GM18499 (cell line): ENCODE data around the gene SLC24A4.

ENCODE experiments used
- ATAC-seq: cut with Tn5 transposase; IDR thresholded peaks from one replicate; pipeline ENCODE4 v1.9.1; 2021; ENCODE audit warnings: moderate number of reproducible peaks; ENCODE audit not compliant: insufficient read depth, unreplicated experiment

The SLC24A4 gene

DNA sequence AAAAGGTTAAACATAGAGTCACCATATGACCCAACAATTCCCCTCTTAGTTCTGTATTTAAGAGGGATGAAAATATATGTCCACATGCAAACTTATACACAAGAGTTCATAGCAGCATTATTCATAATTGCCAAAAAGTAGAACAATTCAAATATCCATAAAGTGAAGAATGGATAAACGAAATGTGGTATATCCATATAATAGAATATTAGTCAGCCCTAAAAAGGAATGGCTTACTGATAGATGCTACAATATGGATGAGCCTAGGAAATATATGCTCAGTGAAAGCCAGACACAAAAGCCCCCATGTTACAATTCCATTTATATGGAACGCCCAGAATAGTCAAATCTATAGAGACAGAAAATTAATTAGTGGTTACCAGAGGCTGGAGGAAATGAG is 146.6 kb downstream of the SLC24A4 start:
- no peak for ATAC-seq

DNA sequence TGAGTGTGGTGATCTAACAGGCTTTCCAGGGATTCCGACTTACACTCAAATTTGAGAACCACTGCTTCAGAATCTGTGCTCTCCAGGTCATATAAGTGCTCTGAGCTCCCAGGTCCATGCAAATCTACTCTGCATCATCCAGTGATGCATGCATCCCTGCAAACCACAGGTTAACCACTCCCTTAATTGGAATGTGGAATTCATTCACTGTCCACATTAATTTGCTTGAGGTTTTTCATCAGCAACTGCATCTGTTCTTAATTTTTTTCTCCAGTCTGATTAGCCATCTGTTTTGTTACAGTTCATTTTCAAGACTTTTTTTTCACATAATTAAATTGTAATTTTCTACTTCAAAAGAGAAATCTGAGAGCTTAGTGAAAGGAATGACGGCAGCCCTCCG is 147.2 kb downstream of the SLC24A4 start:
- ATAC-seq = no peak

DNA sequence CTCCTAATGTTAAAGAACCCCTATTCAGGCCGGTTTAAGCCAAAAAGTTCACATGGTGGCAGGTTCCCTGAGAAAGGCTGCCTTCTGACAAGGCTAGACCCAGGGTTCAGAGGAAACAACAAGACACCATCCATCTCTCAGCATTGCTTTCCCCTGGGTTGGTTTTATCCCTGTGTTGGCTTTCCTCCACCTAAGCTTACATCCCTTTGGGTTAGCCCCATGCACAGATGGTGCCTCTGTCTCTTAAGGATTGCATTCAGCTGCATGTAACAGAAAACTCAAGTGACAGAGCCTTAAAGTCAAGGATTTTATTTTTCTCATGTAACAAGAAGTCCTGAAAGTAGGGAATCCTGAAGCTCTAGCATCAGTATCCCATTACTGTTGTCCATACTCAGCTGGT is 147.8 kb downstream of the SLC24A4 start:
- no peak for ATAC-seq

DNA sequence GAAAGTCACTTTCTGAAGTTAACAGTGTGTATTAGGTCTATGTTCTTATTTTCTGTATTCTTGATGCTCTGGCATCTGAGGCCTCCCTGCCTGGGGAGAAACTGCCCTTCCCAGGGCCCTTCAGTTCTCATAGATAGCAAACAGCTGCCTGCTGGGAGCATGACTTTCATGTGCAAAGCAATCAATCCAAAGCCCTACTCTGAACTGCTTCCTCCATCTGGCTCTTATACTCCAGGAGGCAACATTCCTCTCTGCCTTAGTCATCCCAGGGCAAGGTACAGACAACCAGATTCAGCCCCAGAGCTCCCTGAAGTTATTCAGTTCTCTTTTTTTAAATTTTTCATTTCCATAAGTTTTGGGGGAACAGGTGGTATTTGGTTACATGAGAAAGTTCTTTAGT is 149.0 kb downstream of the SLC24A4 start:
- no peak for ATAC-seq

DNA sequence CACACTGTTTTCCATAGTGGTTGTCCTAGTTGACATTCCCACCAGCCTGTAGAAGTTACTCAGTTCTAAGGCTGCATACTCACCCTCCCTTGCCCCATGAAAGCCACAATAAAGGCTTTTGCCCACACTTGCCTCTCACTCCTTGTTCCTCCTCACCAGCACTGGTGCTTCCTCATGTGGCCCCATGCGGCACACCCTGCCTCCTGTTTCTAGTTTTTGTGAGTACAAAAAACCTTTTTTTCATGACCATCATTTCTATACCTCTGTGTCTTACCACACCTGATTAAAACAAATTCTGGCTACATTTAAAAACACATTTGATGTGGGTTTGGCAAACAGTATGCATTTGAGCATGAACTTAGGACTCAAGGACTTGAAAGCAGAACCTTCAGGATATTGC is 149.9 kb downstream of the SLC24A4 start:
- no peak for ATAC-seq

DNA sequence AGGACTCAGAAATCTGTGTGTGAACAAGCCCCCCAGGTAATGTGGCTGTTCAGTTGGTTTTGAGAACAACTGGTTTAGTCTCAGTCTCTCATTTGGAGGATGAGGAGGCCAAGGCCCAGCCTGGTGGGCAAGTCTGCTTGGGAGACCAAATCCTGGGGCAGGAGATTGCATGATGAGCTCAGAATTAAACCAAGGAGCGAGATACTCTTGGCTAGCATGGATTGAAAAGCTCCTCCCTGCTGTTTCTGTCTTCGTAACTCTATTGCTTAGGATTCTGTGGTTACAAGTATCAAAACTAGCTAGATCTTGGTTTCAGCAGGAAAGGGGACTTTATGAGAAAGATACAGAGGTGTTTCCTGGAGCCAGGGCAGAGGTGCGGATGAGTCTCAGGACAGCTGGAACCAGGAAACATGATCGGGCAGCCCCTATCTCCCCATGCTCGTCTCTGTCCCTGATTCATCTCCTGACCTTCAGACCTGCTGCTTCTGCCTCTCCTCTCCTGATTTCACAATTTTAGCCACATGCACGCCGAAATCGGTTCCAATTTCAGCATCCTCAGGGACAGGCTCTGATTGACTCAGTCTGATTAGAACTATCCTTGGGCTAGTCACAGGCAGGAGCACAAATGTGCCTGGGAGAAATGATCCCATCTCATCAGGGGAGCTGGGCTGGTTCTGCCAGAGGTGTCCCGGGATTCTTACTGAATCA is 150.4 kb downstream of the SLC24A4 start:
- ATAC-seq = no peak

DNA sequence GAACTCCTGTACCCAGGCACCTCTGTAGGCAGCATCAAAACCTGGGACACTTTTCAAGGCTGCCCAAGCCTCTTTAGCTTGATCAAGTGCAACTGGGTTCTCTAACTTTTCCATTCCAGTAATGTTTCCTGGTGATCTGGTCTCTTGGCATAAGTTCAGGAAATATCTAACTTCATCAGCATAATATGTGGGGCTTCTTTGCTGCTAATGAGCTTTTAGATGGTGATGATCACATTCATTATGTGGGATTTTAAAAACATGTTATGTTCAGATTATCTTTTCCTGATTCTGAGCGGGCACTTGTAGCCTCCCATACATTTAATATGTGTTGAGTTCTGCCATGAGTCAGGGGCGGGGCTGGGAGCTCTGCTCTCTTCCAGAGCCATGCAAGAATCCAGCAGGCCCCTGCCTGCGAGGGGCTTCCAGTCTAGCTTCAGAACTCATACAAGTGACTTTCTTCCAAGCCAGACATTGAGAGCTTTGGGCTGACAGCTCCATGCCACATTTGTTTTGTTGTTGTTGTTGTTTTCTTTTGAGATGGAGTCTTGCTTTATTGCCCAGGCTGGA is 151.1 kb downstream of the SLC24A4 start:
- no peak for ATAC-seq

DNA sequence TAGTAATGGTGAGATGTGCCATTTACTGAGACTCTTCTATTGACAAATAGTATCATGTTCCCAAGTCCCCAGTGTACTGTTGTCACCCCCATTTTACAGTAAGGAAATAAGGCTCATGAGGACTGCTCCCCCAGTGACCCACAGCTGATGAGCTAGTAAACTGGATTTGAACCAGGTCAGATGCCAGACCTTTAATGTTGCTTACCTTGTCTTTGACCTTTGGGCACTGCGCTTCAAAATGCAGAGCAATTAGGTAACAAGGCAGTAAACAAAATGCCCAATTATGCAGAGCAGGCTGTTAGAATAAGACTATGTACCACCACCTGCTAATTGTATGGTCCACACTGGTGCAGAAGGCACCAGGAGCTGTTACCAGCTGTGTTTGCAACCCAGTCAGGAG is 152.1 kb downstream of the SLC24A4 start:
- ATAC-seq = no peak

DNA sequence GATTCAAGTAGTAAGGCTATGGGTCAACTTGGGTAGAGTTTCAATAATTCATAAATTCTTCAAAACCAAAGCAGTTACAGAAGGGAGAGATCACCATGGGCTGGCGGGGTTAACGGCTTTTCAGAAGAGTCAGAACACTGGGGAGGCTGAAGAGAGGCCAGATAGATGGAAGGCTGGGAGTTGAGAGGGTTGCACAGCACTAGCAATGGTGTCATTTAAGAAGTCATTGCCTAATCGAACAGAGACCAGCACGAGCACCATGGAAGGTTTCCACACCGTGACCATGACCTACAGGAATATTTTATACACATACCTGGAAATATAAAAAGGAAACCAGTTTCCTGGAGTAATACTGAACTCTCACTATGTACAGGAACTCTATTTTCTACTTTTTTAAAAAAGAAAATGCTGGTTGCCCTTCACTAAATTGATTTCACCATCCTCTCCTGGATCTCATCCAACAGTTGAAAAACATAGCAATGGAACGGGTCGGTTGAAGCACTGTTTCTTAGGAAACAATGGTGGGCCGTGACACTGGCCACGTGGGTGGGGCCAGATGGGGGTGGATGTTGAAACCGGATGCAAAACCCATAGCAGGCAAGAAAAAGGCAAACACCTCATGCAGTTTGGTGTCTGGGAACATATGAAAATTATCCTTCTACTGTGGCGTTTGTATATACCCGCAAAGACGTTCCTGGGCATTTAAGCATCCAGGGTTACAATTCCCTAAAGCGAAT is 152.7 kb downstream of the SLC24A4 start:
- no peak for ATAC-seq

DNA sequence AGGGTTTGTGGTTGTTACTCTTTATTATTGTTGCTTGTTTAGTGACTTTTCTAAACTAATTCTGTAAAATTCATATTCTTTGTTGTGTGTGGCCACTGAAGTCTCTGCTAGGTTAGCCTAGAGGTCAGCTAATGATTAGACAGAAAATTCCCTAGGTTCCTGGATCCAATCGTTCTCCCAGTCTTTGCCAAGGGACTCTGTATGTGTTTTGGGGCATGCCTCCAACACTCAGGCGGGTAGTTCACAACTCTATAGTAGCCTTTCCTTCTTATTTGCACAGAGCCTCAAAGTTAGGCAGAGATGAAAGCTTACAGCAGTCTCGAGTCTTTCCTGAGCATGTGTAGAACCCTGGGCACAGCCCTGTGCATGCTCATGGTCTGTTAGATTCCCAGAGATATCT is 157.9 kb downstream of the SLC24A4 start:
- no peak for ATAC-seq

DNA sequence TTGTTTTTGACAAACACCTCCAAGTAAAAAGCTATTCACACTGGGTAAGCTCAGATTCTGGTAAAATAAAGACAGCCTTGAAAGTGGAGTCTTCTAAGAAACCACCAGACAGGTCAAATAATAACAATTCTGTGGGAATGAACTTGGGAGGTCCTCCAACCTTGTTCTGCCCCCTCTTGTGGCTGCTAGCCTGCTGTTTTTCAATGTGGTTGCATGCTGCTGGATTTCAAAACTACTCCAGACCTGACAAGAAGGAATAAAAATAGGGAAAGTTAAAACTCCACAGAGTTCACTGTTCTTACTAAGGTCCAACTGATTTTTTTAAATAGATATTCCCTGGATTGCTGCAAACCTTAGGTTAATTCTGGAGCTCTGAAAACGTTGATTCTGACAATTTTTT is 158.4 kb downstream of the SLC24A4 start:
- no peak for ATAC-seq

DNA sequence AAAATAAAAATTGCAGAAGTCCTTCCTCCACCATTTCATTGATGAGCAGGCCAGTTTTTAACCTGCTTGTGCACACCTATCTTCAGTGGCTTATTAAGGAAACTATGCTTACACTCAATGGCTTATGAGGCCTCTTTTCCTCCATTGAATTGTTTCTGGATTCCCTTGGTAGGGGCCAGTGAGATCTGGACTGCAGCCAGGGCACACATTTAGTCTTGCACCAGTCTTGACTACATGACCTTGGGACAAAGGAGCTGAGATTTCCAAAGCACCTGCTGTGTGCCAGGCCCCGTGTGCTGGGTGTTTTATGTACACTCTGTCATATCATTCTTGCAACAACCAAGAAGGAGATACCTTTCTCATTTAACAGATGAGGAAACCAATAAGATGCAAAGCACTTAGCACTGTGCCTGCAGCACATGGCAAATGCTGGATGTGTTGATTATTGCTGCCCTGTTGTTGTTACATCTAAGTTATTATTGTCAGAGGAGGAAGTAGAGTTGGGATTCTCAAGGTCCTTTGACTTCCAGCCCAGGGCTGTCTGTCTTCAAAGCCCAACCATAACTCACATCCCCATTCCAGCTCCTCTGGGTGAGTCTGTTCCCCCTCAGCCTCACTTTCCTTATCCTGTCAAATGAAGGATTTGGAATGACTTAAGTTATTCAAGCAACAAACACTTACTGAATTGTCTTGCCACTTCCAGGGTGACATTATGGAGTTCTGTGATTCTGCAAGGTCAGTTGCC is 159.0 kb downstream of the SLC24A4 start:
- ATAC-seq = no peak

DNA sequence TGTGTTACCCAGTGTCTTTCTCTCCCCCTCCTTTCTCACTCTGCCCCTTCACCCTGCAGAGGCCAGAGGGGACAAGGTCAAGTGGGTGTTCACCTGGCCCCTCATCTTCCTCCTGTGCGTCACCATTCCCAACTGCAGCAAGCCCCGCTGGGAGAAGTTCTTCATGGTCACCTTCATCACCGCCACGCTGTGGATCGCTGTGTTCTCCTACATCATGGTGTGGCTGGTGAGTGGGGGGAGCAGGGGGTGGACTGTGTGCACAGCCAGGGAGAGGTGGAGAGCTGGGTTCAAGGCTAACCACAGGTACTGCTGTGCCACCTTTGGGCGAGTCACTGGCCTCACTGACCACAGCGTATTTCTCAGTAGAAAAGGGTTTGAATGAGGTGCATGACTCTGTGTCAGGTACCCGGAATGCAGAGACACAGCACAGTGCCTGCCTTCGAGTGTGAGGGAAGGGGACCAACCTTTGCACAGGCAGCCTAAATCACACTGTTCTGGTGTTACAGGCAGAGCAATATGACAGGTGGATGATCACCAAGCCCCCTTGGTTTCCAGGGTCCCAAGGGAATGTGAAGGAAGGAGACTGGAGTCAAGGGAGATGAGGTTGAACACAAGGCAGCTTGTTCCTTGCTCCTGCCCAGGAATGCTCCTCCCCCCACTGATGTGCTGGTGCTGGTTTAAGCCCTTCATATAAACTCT is 159.8 kb downstream of the SLC24A4 start:
- ATAC-seq = no peak

DNA sequence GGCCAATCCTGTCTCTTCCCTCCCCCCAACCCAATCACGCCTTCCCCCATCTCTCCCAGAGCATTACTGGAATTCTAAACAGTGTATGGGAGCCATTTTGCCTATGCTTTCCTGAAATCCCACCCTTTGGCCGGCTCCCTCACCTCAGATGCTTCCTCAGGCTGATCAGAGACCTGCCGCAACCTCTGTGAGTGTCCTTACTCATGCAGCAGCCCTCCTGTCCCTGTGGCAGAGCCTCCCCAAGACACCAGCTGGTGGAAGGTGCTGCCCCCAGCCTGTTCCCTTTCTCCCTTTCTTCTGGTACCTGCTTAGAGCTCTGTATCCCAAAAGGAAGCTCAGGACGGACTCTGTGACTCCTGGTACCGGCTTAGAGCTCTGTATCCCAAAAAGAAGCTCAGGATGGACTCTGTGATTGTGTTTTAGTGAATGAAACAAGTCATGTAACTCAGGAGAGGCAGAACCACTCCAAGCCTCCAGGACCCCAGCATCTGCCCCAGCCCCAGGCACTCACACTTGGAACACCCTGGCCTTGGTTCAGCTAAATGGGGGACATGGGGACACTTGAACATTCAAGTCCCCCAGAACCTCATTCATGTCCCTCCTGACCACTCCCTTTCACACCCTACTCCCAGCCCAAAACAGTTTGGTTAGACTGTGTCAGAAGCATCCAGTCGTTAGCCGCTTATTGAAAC is 161.3 kb downstream of the SLC24A4 start:
- no peak for ATAC-seq

DNA sequence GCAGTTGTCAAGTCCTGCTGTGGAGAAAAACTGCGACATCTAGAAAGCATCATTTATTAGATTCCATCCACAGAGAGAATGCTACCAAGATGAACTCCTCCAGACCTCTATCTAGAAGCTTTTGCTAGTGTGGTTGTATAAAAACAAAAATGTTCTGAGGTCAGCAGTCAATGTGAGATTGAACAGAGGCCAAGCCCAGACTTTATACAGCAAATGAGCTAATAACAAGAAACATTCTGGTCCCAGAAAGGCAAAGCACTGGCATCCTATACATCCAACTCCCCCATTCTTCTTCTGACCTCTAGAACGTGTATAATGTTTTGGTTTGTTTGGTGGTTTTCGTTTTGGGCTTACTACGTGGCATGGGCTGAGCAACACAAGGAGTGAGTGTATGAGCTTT is 163.9 kb downstream of the SLC24A4 start:
- no peak for ATAC-seq

DNA sequence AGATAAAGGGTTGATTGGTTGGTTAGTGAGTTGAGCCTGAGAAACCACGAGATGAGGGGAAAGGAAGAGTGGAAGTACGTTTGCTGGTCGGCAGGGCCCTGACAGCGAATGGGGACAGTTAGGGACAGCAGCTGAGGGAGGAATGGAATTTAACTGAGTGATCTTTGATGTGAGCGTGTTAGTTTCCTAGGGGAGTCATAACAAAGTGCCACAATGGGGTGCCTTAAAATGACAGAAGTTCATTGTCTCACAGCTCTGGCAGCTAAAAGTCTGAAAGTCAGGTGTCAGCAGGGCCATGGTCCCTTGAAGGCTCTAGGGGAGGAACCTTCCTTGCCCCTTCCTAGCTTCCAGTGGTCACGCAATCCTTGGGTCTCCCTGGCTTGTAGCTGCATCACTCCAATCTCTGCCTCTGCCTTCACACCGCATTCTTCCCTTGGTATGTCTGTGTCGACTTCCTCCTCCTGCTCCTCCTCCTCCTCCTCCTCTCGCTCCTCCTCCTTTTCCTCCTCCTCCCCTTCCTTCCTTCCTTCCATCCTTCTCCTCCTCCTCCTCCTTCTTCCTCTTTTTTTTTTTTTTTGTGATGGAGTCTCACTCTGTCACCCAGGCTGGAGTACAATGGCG is 164.7 kb downstream of the SLC24A4 start:
- ATAC-seq = no peak

DNA sequence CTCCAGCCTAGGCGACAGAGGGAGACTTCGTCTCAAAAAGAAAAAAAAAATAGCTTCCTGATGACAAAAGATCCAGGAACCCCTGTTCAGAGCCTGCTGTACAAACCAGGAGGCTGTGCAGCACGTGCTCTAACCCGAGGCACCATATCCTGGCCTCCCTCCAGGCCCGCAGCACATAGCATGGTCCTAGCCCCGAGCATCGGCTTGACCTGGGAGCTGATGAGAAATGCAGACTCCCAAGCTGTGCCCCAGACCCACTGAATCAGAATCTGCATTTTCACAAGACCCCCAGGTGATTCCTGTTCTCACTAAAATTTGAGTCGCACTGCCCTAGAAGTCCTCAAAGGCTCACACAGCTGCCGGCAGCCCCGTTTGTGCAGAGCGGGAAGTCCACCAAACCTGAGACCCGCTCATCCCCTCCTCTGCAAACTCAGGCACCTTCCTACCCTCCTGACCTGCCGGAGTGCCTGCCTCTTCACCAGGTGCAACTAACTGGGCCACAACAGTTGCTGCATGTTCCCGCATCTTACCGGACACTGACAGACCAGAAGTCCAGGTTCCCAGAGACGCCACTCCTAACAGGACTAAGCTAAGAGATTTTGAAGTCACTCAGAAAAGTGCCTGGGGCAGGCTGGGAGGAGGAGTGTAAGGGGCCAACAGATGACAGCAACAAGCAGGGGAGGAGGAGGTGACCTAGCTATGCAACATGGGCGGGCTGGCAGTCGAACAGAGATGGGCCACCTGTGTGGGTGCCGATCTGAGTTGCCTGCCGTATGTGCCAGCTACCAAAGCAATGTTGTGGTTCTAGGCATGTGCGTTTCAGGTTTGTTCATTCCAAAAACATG is 166.7 kb downstream of the SLC24A4 start:
- ATAC-seq = no peak

DNA sequence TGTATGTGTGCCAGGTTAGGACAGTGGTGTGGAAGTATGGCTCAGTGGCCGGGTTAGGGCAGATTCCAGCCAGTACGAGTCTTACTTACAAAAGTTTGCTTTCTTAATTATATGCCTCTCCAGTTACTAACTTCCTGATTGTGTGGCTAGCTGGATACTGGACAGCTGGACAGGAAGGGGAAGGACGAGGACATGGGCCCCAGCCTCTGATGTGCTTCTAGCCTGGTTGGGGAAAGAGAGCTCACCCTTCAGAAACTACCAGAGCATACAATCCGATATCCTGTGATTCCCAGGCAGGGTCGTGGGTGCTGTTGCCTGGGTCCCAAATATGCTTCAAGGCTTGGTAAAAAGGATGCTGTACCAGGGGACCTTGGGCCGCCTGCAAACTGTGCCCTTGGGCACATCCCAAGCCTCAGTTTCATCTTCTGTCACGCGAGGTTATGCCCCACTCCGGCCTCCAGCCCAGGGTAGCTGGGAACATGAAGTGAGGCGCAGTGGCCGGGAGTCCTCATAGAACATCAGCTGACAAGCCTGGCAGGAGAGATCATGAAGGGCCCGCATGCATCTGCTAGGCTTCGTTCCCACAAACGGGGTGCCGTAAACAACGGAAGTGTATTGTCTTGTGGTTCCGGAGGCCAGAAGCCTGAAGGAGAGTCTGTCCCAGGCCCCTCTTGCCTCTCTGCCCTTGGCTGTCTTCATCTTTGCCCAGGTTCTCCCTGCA is 167.4 kb downstream of the SLC24A4 start:
- ATAC-seq = no peak
